Upper lobe of left lung (tissue), 4 donors: ENCODE measurements around the gene KCNIP1.

ENCODE experiments used
- CTCF ChIP-seq, 6 experiments: fragments of 450-650 bp in 4 of 6; fragments of 200-600 bp in 2 of 6; sonication (generic) in 2 of 6; IDR thresholded peaks; one replicate each; pipeline ENCODE4 v1.5.1; 2016 to 2019; ENCODE audit warnings: antibody characterized with exemption in 6 of 6
- POLR2A ChIP-seq, 4 donors: fragments of 450-650 bp; IDR thresholded peaks; one replicate each; pipeline ENCODE4 v1.5.1; 2016 to 2017; ENCODE audit warnings: antibody characterized with exemption in 4 of 4, mild to moderate bottlenecking in 2 of 4

- no peak for TF ChIP-seq POLR2A (IDR thresholded peaks at IDR 0.05)
- no peak for TF ChIP-seq CTCF (IDR thresholded peaks at IDR 0.05)
These were observed 246.2 kb downstream of the KCNIP1 start for GRCh38 chr5:170749911-170750431.
